Epithelial cell of esophagus (primary cell): Measurements from ENCODE around the gene PRELID2.

Experiments used
- DNase-seq: peaks from one replicate; pipeline ENCODE4 v3.0.0; 2010; ENCODE audit warnings: low read depth
- H3K4me3 ChIP-seq: 2 replicates; pipeline ENCODE4 v1.5.1; 2011; ENCODE audit warnings: mild to moderate bottlenecking, low read length, control low read depth
- TF ChIP-seq, protein P1 (sequence below): IDR thresholded peaks from 2 replicates; pipeline ENCODE4 v1.5.1; 2011; ENCODE audit warnings: low read depth, mild to moderate bottlenecking, low read length, control low read depth, inconsistent platforms; ENCODE audit not compliant: insufficient read depth; ENCODE audit errors: missing control alignments

The PRELID2 gene

GRCh38 chr5:145811834-145812625, 23.1 kb downstream of the PRELID2 start:
- H3K4me3 ChIP-seq: no peak overlapping the region
- TF ChIP-seq, protein P1, sequence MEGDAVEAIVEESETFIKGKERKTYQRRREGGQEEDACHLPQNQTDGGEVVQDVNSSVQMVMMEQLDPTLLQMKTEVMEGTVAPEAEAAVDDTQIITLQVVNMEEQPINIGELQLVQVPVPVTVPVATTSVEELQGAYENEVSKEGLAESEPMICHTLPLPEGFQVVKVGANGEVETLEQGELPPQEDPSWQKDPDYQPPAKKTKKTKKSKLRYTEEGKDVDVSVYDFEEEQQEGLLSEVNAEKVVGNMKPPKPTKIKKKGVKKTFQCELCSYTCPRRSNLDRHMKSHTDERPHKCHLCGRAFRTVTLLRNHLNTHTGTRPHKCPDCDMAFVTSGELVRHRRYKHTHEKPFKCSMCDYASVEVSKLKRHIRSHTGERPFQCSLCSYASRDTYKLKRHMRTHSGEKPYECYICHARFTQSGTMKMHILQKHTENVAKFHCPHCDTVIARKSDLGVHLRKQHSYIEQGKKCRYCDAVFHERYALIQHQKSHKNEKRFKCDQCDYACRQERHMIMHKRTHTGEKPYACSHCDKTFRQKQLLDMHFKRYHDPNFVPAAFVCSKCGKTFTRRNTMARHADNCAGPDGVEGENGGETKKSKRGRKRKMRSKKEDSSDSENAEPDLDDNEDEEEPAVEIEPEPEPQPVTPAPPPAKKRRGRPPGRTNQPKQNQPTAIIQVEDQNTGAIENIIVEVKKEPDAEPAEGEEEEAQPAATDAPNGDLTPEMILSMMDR: peak; percentile 56
- peak; percentile 64 for DNase-seq

DNA sequence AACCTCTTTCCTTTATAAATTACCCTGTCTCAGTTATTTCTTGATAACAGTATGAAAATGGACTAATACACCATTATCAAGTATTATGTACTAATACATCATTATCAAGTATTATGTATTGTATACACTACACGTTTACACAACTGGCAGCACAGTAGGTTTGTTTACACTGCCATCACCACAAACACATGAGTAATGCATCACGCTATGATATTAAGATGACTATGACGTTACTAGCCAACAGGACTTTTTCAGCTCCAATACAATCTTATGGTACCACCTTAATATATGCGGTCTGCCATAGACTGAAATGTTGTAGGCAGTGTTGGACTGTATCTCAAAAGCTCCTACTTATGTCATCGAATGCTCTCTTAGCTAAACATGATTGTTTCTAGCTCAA, 28.2 kb downstream of the PRELID2 start:
- peak; percentile 41 for DNase-seq
- TF ChIP-seq, protein P1: no peak
- H3K4me3 ChIP-seq: no peak overlapping the region

- TF ChIP-seq, protein P1: no peak
- H3K4me3 ChIP-seq: no peak overlapping the region
- peak; percentile 21 for DNase-seq
Measured at GRCh38 chr5:145805819-145806218, 29.3 kb downstream of the PRELID2 start.

DNA sequence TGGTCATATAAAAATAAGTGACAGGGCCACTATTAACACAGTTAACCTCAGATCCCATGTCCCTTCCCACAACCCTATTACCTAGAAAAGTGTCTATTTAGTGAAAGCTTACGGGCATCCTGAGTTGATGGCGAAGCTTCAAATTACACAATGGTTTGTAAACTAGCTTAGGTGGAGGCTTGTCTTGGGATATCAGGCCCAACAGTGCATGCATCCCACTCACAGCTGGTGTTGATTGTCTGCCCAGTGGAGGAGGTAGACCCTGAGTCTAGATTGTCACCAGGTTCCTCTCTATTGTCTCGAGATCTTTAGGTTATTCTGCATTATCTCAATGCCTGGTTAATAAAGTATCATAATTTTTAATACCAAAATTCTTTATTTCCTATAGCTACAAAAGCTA, 30.4 kb downstream of the PRELID2 start:
- DNase-seq: no peak
- no peak overlapping the region for H3K4me3 ChIP-seq
- TF ChIP-seq, protein P1: no peak

GRCh38 chr5:145803112-145804004, 31.8 kb downstream of the PRELID2 start:
- peak; percentile 53 for DNase-seq

DNA sequence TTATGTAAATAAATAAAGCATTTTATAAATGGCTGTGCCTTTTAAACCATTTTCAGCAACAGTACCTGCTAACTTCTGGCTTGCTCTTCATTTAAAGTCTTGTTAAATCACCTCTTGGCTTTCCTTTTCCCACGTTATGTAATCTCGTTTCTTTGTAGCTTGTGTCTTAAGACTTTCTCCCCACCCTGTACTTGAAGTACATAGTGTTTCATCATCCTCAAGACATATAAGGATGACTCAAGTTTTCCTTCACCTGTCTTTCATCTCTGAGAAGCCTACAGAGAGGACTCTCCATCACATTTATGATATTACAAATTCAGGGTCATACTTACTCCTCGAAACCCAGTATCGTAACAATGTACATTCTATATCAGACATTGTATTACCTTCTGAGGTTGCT, 33.9 kb downstream of the PRELID2 start:
- DNase-seq: peak; percentile 79
- TF ChIP-seq, protein P1: no peak
- no peak overlapping the region for H3K4me3 ChIP-seq

More at GRCh38 chr5:145803112-145804004, 31.8 kb downstream of the PRELID2 start:
- TF ChIP-seq, protein P1: no peak
- H3K4me3 ChIP-seq: no peak overlapping the region
